Activated CD4-positive, alpha-beta T cell treated with anti-CD3 and anti-CD28 coated beads, Interleukin-2, Interleukin-6, amounts not matched to agents 100 ng/mL and 50 ng/mL, durations not matched to agents 16 hours and 8 hours (primary cell): ENCODE data around the gene PLA2G2C.

Source experiments
- DNase-seq: peaks from one replicate; pipeline ENCODE4 v3.0.0-alpha.2; 2020

PLA2G2C gene

GRCh38 chr1:20183616-20184271 is 2.6 kb downstream of the PLA2G2C start:
- no peak for DNase-seq

- DNase-seq, result no peak
Measured at GRCh38 chr1:20183035-20183434, 3.3 kb downstream of the PLA2G2C start.

- no peak for DNase-seq
Measured at GRCh38 chr1:20182415-20182814, 3.9 kb downstream of the PLA2G2C start.

GRCh38 chr1:20180844-20181207 is 5.5 kb downstream of the PLA2G2C start:
- DNase-seq, result no peak

- DNase-seq, result no peak
Measured at GRCh38 chr1:20180129-20180843, 6.0 kb downstream of the PLA2G2C start.

- no peak for DNase-seq
Measured at GRCh38 chr1:20179371-20180128, 6.8 kb downstream of the PLA2G2C start.

GRCh38 chr1:20178634-20179370 is 7.5 kb downstream of the PLA2G2C start:
- DNase-seq, result no peak

- no peak for DNase-seq
Measured at GRCh38 chr1:20174937-20175666, 11.2 kb downstream of the PLA2G2C start.

- no peak for DNase-seq
Measured at GRCh38 chr1:20172033-20172590, 14.2 kb downstream of the PLA2G2C start.

- no peak for DNase-seq
Measured at GRCh38 chr1:20169932-20170331, 16.4 kb downstream of the PLA2G2C start.

GRCh38 chr1:20168564-20169491 is 17.5 kb downstream of the PLA2G2C start:
- DNase-seq, result no peak

GRCh38 chr1:20167126-20167525 is 19.2 kb downstream of the PLA2G2C start:
- no peak for DNase-seq

- DNase-seq, result no peak
Measured at GRCh38 chr1:20166051-20166450, 20.3 kb downstream of the PLA2G2C start.

- DNase-seq, result peak; percentile 42
Measured at GRCh38 chr1:20165522-20165951, 20.8 kb downstream of the PLA2G2C start.

- no peak for DNase-seq
Measured at GRCh38 chr1:20164694-20165202, 21.6 kb downstream of the PLA2G2C start.

GRCh38 chr1:20160034-20160433 is 26.3 kb downstream of the PLA2G2C start:
- DNase-seq, result no peak

GRCh38 chr1:20158358-20159070 is 27.8 kb downstream of the PLA2G2C start:
- DNase-seq, result peak; percentile 27

GRCh38 chr1:20154301-20154831 is 32.0 kb downstream of the PLA2G2C start:
- DNase-seq, result no peak

GRCh38 chr1:20153000-20153418 is 33.3 kb downstream of the PLA2G2C start:
- DNase-seq, result no peak

GRCh38 chr1:20152599-20152930 is 33.8 kb downstream of the PLA2G2C start:
- DNase-seq, result no peak
